ENCODE results near the gene TMEM63B.
"Not testable (repeated sequence)": the region's sequence is repeated elsewhere in the genome, so short reads cannot be mapped to it uniquely, and the experiment has no call there.

Gene TMEM63B

GRCh38 chr6:44196351-44196750, 69.0 kb downstream of the TMEM63B start:
- not testable (repeated sequence) for DNase-seq

- DNase-seq: no peak
Measured at GRCh38 chr6:44198684-44199083, 71.3 kb downstream of the TMEM63B start.

DNA sequence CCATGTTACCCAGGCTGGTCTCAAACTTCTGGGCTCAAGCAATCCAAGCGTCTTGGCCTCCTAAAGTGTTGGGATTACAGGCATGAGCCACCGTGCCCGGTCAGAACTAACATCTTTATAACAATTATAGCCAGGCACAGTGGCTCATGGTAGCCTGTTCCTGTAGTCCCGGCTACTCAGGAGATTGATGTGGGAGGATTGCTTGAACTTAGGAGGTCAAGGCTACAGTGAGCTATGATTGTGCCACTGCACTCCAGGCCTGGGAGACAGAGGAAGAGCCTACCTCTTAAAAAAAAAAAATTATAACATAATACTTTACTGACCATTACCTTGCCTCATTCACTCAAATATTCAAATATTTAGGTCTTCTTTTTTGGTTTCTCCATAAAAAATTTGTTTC, 72.5 kb downstream of the TMEM63B start:
- DNase-seq: no peak

DNA sequence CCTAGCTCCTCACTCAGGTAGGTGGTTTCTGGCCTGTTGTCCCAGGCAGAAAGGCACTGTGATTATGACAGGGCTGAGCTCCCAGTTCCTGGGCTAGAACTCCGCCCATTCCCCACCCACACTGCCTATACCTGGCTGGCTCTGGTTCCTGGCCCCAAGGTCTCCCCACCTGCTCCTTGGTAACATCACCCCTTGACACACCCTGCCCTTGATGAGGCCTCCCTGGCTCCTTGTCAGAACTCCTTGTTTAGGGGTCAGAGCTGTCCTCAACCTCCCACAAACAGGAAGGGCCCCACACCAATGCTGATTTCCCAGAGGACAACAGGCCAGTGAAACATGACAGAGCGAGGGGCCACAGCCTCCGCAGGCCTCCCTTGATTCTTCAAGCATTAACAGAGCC, 73.8 kb downstream of the TMEM63B start:
- DNase-seq: no peak

- DNase-seq: no peak
Measured at GRCh38 chr6:44201638-44202303, 74.4 kb downstream of the TMEM63B start.

DNA sequence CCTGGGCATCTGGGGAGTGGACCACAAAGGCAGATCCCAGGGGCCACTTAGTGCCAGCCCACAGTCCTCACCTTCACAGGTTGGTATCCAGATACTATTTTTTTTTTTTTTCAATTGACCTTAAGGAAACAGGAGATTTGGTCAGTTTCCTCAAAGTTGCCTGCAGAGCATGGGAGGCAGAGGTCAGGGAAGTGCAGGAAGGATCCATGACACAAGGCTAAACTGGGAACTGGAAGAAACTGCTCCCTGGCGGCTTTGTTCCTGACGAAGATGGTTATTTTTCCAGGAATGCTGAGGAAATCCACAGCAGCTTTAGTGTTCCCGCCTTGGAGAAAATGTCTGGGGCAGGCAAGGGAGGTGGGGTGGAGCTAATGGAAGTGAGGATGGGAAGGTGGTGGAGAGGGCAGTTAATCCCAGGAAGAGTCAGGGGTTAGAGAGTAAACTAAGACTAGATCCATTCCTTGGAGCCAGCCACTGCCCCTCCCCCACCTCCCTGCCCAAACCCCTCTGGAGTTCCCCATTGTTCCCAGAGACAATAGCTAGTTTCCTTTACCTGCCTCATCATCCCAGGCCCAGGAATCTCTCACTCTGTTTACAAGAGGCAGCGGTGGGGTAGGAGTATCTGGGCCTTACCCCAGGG, 75.1 kb downstream of the TMEM63B start:
- no peak for DNase-seq

GRCh38 chr6:44202972-44203750, 75.8 kb downstream of the TMEM63B start:
- no peak for DNase-seq

GRCh38 chr6:44203955-44204354, 76.6 kb downstream of the TMEM63B start:
- no peak for DNase-seq

Data from CD4-positive, alpha-beta T cell treated with Interleukin-10 for 1 hour (primary cell).